Measurements from ENCODE around the gene OSBPL8. TPM values are rescaled to one million over a fixed set of nuclear protein-coding genes. Genes with fewer than 3 reads are reported as not detected.

OSBPL8 gene
- total RNA-seq, 2 experiments from 2014 or later = 25.0 to 61.3 TPM

GRCh38 chr12:76337583-76337982 lies 222.0 kb downstream of the OSBPL8 start:
- Histone ChIP-seq H3K9me2 (ENCODE audit: insufficient read depth, low read length) (no peaks in the 10 kb centered on the region; the same call in 1 of the 2 replicates), H3K4me1 (ENCODE audit: insufficient read depth, low read length, poor library complexity, severe bottlenecking) (peaks cover 2% of the 10 kb centered on the region), H3K27ac (ENCODE audit: low read depth, low read length, poor library complexity, severe bottlenecking) (no peak overlapping the region), H3K9me3 (ENCODE audit: low read length) (no peaks in the 10 kb centered on the region), H4K20me1 (ENCODE audit: insufficient read depth, low read length) (no peaks in the 10 kb centered on the region), H3K4me2 (ENCODE audit: low read length) (no peak overlapping the region), H3K79me2 (ENCODE audit: insufficient read depth, low read depth, low read length) (no peaks in the 10 kb centered on the region), H2AFZ (ENCODE audit: low read length) (no peak overlapping the region), H3K4me3 (ENCODE audit: low read depth, low read length, poor library complexity, severe bottlenecking) (no peak overlapping the region), H3K36me3 (ENCODE audit: insufficient read depth, low read length) (no peaks in the 10 kb centered on the region)
- TF ChIP-seq, protein P1, sequence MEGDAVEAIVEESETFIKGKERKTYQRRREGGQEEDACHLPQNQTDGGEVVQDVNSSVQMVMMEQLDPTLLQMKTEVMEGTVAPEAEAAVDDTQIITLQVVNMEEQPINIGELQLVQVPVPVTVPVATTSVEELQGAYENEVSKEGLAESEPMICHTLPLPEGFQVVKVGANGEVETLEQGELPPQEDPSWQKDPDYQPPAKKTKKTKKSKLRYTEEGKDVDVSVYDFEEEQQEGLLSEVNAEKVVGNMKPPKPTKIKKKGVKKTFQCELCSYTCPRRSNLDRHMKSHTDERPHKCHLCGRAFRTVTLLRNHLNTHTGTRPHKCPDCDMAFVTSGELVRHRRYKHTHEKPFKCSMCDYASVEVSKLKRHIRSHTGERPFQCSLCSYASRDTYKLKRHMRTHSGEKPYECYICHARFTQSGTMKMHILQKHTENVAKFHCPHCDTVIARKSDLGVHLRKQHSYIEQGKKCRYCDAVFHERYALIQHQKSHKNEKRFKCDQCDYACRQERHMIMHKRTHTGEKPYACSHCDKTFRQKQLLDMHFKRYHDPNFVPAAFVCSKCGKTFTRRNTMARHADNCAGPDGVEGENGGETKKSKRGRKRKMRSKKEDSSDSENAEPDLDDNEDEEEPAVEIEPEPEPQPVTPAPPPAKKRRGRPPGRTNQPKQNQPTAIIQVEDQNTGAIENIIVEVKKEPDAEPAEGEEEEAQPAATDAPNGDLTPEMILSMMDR (conservative IDR thresholded peaks at IDR 0.05; ENCODE audit: low read length) = no peak
- no peak for TF ChIP-seq EZH2phosphoT487 (IDR thresholded peaks at IDR 0.05; ENCODE audit: borderline replicate concordance, low read depth, low read length)
- ChIA-PET CTCF (ENCODE audit: unreplicated experiment) (no interaction called here), POLR2A (no interaction called here)
- intact Hi-C loops (cut with micrococcal nuclease; ENCODE audit: unreplicated experiment) = no loop called here
- no peak for DNase-seq (ENCODE audit: low spot score)
- BruUV-seq (replicated peaks) = no TSS peak

GRCh38 chr12:76332606-76333005 lies 227.0 kb downstream of the OSBPL8 start:
- no peaks in the 10 kb centered on the region for H4K20me1 ChIP-seq (ENCODE audit: insufficient read depth, low read length)
- no peaks in the 10 kb centered on the region for H3K4me1 ChIP-seq (ENCODE audit: insufficient read depth, low read length, poor library complexity, severe bottlenecking)
- no peaks in the 10 kb centered on the region for H3K36me3 ChIP-seq (ENCODE audit: insufficient read depth, low read length)
- BruUV-seq (replicated peaks) = no TSS peak
- no peak overlapping the region for H3K27ac ChIP-seq (ENCODE audit: low read depth, low read length, poor library complexity, severe bottlenecking)
- no peak for DNase-seq (ENCODE audit: low spot score)
- H2AFZ ChIP-seq (ENCODE audit: low read length) = no peak overlapping the region
- no peaks in the 10 kb centered on the region; the same call in 1 of the 2 replicates for H3K9me2 ChIP-seq (ENCODE audit: insufficient read depth, low read length)
- H3K4me2 ChIP-seq (ENCODE audit: low read length) = no peak overlapping the region
- H3K9me3 ChIP-seq (ENCODE audit: low read length) = no peaks in the 10 kb centered on the region
- H3K4me3 ChIP-seq (ENCODE audit: low read depth, low read length, poor library complexity, severe bottlenecking) = no peak overlapping the region
- intact Hi-C loops (cut with micrococcal nuclease; ENCODE audit: unreplicated experiment) = no loop called here
- TF ChIP-seq EZH2phosphoT487 (IDR thresholded peaks at IDR 0.05; ENCODE audit: borderline replicate concordance, low read depth, low read length) = no peak
- TF ChIP-seq, protein P1 (conservative IDR thresholded peaks at IDR 0.05; ENCODE audit: low read length) = no peak
- no peaks in the 10 kb centered on the region for H3K79me2 ChIP-seq (ENCODE audit: insufficient read depth, low read depth, low read length)
- ChIA-PET CTCF (ENCODE audit: unreplicated experiment) (no interaction called here), POLR2A (no interaction called here)

- POLR2A ChIA-PET = interaction anchor here (0.6 kb wide), 1 partner anchor 203 kb away, joined by 3 read pairs; no protein-coding TSS in a partner anchor
- H3K4me1 ChIP-seq (ENCODE audit: insufficient read depth, low read length, poor library complexity, severe bottlenecking) = no peaks in the 10 kb centered on the region
- intact Hi-C loops (cut with micrococcal nuclease; ENCODE audit: unreplicated experiment) = no loop called here
- no peak for TF ChIP-seq EZH2phosphoT487 (IDR thresholded peaks at IDR 0.05; ENCODE audit: borderline replicate concordance, low read depth, low read length)
- TF ChIP-seq, protein P1 (conservative IDR thresholded peaks at IDR 0.05; ENCODE audit: low read length) = no peak
- CTCF ChIA-PET (ENCODE audit: unreplicated experiment) = no interaction called here
- H3K36me3 ChIP-seq (ENCODE audit: insufficient read depth, low read length) = no peaks in the 10 kb centered on the region
- H3K27ac ChIP-seq (ENCODE audit: low read depth, low read length, poor library complexity, severe bottlenecking) = no peak overlapping the region
- H3K79me2 ChIP-seq (ENCODE audit: insufficient read depth, low read depth, low read length) = no peaks in the 10 kb centered on the region
- no peaks in the 10 kb centered on the region for H3K9me3 ChIP-seq (ENCODE audit: low read length)
- no TSS peak for BruUV-seq (replicated peaks)
- no peak overlapping the region for H3K4me2 ChIP-seq (ENCODE audit: low read length)
- no peak overlapping the region for H3K4me3 ChIP-seq (ENCODE audit: low read depth, low read length, poor library complexity, severe bottlenecking)
- H2AFZ ChIP-seq (ENCODE audit: low read length) = no peak overlapping the region
- DNase-seq (ENCODE audit: low spot score) = no peak
- H3K9me2 ChIP-seq (ENCODE audit: insufficient read depth, low read length) = no peaks in the 10 kb centered on the region; the same call in 1 of the 2 replicates
- H4K20me1 ChIP-seq (ENCODE audit: insufficient read depth, low read length) = no peaks in the 10 kb centered on the region
Measured at GRCh38 chr12:76329606-76330005, 230.0 kb downstream of the OSBPL8 start.
